DLD1 (cell line): ENCODE results near the gene PNPLA8.

Source experiments
- in situ Hi-C: cut with HindIII; loops from 2 replicates; pipeline ENCODE4 v1.10.0; 2017; ENCODE audit warnings: low sequenced_read_pairs

Gene PNPLA8

DNA sequence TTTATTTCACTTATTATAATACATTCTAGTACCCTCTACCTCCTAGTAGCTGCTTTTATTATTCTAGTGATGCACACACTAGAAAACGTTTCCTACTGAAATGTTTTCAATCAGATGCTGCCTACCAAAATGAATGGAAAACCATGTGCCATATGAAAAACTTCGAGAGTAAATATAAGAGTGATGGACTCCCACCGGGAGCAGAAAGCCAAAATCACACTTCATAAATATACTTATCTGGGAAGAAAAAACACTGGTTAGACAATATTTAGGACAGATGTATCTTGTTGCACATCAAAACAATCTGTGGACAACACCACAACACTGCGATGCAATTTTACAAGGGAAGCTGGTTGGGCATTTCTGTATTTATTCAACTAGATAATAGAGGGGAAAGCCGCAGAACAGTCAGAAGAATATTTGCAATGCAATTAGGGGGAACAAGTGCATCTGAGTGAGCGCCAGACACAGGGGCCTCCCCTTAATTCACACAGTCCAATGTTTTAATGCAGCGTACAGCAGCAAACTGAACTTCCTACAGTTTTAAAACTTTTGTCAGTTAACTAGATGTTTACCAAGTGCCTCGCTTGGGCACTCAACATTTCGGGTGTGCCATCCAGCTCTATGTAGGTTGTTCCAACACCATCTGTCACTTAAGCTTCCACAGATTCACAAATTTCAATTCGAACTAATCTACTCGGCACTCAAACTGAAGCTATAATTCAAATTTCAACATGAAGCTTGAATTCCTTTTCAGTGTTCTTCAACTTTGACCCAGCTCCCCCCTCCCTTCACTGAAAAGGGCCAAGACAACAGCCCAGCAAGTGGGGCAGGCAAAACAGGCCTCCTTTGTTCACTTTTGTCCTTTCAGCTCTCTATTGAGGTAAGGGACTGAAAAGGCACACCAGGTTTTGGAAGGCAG lies 77.1 kb downstream of the PNPLA8 start:
- in situ Hi-C loops = no loop called here

DNA sequence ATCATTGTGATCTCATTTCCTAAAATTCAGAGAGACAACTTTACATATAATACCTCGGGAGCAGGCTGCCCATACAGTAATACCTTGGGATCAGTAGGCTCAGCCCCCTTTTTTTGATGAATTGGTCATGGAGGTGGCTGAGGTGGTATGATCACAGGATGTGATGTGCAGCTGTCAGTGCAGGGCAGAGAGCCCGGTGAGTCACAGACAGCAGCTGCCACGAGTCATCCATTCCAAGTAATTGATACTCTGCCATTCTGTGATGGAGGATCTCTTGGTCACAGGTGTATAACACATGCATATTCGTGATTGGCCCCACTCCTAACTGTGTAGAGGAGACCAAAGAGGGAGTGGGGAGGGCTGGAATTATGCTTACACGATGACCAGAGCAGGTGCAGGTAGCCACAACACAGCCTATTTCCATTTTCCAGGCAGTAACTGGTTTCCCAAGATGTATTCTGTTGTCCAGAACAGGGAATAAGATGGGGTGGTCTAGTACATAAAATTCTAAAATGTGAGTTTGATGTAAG lies 83.8 kb downstream of the PNPLA8 start:
- in situ Hi-C loops = no loop called here

DNA sequence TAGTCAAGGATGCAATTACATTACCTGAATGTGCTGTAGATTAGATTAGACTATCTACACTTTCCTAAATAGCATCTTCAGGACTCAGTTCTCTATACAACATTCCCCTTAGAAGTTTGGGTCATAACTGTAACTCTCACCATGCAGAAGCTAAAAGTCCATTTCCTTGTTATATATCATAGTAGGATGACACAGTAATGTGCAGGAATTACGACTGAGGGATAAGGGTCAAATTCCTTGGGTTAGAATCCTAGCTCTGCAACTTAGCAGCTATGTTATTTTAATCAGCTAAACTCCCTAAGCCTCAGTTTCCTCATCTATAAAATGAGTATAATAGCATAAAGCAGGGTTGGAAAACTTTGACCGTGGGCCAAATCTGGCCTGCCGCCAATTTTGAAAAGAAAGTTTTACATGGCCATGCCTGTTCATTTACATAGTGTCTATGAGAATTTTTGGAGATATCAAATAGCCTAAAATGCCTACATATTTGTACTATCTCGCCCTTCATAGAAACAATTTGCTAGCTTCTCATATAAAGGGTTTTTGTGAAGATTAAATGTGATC lies 84.5 kb downstream of the PNPLA8 start:
- in situ Hi-C loops = no loop called here

DNA sequence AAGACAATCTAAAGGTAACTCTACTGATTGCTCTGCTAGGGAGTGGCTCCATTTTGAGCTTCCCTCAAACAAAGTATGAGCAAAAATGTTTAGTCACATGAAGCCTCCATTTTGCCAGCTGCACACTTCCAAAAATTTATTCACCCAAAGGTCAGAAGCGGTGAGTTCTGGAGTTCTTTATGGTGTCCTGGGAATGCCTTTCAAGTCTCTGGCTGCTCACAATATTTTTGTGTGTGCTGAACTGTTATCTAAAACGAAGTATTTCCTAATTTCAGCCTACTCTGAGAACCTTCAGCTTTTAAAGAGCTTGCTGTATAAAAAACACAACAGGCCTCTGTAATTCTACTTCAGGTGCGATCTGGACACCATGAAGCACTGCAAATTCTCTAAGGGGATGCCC lies 85.3 kb downstream of the PNPLA8 start:
- in situ Hi-C loops = no loop called here

DNA sequence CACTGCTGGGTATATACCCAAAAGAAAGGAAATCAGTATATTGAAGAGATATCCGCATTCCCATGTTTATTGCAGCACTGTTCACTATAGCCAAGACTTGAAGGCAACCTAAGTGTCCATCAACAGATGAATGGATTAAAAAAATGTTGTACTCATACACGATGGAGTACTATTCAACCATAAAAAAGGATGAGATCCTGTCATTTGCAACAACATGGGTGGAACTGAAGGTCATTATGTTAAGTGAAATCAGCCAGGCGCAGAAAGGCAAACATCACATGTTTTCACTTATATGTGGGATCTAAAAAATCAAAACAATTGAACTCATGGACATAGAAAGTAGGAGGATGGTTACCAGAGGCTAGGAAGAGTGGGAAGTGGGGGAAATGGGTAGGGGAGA lies 89.0 kb downstream of the PNPLA8 start:
- in situ Hi-C loops = no loop called here

DNA sequence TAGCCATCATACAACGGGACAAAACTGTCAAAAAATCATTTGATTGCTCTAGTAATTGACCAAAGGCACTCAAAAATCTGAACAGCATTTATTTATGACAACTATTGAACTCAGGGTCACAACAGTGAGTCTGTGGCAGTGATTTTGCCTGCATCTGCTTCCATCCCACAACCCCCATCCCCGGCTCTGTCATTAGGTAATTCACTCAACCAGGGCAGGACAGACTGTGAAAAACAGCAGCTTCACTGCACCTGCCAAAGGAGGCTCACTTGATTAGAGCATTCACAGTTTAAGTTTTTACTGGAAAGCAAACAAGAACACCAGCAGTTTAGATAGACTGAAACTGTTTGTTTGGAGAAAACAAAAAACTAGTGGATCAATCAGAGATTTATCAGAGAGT lies 91.9 kb downstream of the PNPLA8 start:
- in situ Hi-C loops = no loop called here

DNA sequence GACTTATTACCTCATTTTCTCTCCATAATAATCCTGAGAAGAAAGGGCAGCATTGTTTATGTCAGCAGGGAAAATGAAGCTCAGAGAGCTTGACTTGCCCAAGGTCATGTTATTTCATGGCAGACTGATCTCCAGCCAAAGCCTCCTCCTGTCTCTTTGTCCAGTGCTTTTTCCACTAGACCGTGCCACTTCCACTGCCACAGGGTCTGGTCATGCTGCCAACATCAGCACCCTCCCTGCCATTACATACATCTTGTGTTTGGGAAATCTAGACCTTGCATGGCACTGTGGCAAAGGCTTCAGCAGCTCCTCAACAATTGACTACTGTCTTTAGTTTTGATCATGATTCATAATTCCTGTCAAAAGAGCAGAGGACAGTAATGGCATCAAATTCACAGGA lies 94.8 kb downstream of the PNPLA8 start:
- in situ Hi-C loops = no loop called here

DNA sequence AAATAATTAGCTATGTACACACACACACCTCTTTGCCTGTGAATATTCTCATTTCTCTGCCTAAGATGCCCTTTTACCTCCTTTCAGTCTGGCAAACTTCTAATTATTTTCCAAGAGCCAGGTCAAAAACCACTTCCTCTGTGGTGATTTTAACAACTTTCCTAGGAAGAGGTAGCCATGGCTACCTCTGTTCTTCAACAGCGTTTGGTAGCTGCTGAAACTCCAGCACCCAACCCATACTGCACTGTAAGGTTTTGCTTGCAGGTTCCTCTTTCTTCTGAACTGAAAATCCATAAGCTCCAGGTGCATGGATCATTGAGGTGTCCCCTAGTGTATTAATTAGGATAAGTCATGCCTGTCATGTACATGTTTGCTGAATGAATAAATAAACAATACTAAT lies 95.3 kb downstream of the PNPLA8 start:
- in situ Hi-C loops = no loop called here

DNA sequence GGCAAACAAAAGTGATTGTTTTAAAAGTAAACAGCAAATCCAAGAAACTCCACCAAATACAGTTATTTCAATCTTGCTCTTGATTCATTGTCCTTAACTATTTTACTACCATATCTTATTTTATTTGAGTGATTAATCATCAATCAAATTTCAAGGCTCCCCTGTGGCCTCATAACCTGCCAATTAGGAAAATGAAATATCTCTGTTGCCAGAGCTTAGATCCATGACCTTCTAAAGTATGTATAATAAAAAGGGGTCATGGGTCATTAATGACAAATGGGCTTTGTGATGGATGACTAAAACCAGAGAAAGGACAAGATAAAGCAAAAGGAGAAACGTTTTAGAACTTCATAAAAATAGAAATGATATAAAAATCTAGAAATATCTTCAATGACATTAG lies 98.2 kb downstream of the PNPLA8 start:
- in situ Hi-C loops = no loop called here

DNA sequence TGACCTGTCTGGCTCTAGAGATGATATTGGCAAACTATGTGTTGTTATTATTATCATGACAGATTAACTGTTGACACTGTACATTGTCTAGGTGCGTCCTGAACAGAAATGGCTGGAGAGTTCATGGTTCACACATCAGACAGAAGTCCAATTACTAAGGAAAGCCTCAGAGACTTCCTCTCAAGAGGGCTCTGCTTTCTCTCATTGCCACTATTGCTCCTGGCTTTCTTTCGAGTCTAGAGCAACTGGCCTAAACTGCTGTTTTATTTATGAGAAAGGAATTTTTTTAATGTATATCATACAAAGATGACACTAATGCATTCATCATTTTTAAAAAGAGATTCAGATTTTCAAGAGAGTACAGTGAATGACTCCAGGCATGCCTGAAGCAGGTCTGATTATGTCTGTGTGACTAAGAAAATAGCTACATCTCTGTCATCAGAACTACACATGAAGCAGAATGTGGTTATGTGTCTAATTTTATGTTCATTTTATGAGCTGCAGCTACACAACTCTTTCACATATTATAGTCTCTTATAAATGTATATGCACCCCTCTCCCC lies 100.1 kb downstream of the PNPLA8 start:
- in situ Hi-C loops = no loop called here

DNA sequence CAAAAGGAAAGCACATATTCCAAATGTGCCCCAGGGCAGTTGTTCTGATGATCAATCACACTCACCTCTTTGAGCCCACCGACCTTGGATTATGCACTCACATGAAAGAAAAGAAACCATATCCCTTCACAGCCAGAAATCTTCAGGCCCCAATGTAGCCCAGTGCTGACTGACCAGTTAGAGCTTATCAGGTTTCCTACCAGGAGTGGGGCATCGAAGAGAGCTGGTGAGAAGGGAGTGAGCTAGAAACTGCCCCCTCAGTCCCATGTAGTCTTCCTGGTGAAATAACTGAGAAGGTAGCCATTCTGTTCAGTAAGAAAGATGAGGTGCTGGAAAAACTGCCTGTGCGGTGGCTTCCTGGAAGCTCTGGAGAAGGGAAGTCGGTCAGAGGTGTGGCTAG lies 101.9 kb downstream of the PNPLA8 start:
- in situ Hi-C loops = no loop called here

DNA sequence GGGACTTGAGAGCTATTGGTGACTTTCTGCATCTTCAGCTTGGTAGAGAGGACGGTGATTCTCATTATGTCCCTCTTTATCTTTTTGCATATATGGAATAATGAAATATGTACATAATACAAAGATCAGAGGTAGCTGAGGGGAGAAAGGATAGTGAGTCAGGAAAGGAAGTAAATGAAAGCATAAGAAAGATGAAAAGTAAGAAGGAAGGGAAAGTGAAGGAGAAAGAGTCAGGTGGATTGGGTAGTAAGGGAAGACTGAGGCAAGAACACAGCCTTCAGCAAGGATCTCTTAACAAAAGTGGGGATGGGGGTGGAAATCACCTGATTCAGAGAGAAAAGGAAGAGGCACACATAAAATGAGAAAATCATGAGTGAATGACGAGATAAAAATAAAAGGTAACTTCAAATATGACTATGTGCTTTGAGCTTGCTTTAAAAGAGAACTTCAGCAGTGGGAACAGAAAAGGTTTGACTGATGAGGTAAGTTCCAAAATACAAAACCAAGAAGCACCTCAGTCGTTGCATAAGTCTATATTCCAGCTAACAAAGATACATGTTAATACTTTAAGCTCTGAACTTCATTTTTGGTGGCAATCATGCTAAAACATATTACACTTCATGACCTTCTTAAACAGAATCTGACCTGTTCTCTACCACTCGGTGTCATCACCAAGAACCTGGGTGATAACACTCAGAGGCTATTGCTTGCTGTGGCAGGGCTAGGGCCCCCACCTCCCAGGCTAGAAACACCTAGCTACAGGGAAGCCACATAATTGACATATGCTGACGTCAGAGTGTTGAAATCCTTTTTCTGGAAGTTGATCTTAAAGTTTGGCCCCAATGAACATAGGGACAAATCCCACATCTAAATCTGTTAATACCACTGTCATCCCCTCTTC lies 102.6 kb downstream of the PNPLA8 start:
- in situ Hi-C loops = no loop called here

DNA sequence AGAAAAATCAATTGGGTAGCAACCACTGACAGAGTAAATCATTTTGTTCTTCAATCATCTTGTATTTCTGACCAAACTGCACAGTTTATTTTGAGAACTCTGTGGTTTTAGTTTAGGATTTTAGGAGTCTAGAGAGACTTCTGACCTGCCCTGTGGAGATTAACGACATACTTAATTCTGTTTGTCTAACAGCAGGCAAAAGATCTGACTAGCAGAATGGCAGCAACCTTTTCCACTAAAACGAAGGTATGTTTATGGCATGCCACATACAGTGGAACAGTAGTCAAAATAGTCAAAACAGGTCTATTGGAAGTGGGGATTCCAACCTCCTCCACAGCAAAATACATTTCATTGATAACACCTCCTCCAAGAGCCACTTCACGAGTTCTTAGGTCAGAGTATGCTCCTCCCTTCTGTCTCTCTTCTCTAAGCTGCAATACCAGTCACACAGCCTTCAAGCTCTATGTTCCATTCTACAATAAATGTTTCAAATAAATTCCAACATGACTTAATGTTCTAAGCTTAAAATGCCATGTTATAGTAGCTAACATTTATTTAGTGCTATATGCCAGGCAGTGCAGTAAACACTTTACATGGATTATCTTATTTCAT lies 104.1 kb downstream of the PNPLA8 start:
- in situ Hi-C loops = no loop called here
